NCI-H2171 treated with DMSO at 0.1 percent for 48 hours (cell line): ENCODE results near the gene F13A1.
A peak's percentile ranks its signal among the peaks of the same experiment; 100 is the strongest.

Source experiments
- DNase-seq: peaks from one replicate; lab custom pipeline; 2025; lab: John Stamatoyannopoulos, UW

The F13A1 gene

DNA sequence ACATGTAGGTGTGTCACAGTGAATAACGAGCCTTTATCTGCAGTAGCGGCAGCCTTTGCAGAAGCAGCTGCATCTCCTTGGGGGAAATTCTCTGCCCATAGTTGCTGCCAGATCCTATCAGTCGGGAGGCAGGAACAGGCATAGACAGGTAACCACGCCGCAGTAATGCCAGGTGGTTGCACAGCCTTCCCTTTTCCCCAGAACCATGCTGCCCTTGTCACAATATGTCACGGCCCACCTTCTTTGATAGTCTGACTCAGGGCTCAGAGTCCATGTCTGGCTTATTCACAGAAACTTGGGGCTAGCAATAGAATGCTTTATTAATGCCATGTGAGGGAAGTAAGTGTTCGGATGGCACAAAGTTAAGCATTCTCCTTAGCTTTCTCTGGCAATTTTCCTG, 76.6 kb downstream of the F13A1 start:
- no peak for DNase-seq

DNA sequence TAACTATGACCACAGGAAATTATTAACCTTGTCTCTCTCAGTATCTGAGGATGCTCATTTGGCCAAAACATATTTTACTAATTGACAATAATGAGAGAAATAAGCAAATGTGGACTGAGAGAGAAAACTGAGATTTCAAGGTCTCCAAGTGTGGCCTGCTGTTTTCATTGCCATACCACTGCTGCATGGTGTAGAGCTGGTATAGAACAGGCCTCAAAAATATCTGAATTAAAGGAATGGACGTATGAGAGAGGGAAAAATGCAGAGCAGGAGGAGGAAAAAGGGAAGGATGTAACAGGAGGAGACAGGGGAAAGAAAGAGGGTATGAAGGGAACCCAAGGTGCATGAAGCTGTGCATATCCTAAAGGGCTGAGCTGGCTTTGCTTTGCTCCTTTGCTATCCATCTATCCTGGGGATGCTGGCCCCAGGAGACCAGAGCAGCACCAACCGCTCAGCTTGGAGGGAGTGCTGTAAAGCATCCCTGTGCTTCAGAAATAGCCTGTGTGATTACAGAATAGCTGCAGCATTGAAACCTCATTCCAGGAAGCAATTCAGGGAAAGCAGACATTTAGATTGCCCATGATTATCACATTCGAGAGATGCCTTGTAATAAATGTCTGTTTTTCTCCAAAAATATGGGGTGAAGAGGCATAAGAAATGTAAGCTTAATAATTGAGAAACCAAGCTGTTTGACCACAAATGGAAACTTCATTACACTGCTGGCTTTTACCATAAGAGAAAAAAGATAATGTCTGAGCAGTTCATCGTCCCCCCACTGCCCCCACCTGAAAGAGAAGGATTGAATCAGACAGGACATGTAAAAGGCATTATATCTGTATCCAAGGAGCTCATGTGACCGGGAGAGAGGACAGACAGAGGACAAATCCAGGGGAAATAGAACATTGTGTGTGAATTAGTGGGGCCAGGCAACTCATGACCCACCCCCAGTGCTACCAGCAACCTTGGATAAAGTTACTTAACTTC, 80.6 kb downstream of the F13A1 start:
- DNase-seq = no peak

DNA sequence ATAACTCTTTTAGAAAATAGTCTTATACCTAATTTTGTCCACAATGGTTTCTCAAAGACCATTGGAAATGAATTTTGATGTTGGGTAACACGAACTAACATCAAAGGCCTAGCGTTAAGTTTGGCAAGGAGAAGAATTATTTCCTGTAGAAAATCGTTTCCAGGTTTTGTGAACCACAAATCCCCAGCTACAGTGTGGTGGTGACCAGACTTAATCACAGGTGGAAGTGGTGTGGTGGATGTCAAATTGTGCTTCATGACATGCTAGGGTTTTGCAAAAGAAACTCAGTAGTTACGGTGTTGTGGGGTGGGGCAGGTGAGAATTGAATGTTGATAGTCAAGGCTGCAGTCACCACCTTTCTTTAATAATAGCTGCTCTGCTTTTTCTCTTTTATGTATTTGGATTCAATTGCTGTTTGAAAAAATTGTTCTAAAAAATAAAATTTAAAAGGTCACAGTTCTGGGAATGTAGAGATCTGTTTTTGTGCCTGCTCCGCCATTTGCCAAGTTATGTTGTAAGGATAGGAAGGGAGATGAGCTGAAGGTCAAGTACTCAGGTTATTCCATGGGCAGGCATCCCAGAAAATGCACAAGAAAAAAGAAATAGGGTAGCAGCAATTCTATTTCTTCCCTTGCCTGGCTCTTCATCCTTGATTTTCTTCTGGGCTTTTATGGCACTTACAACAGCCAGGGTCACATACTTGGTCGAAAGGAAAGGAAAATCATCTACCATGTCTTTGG, 83.6 kb downstream of the F13A1 start:
- no peak for DNase-seq

DNA sequence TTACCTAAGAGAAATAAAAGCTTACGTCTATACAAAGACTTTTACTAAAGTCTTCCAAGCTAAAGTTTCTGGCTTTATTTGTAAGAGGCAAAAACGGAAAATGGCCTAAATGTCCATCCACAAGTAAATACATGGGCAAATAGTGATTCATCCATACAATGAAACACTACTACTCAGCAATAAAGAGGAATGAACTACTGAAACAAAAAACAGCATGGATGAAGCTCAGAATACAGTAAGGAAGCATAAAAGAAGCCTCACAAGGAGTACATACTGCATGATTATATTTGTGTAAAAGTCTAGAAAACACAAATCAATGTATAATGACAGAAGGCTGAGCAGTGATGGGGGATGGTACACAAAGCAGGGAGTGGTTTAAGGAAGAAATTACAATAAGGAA, 84.7 kb downstream of the F13A1 start:
- DNase-seq = no peak

DNA sequence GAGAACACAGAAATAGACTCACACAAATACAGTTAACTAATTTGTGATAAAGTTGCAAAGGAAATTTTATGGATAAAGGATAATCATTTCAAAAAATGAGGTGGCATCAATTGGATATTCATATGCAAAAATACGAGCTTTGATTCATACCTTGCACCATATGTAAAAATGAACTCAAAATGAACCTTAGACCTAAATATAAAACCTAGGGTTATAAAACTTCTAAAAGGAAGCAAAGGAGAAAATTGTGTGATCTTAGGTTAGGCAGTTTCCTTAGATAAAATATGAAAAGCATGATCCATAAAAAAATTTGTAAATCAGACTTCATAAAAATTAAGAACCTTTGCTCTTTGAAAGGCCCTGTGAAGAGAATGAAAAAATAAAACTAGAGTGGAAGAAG, 85.5 kb downstream of the F13A1 start:
- no peak for DNase-seq

DNA sequence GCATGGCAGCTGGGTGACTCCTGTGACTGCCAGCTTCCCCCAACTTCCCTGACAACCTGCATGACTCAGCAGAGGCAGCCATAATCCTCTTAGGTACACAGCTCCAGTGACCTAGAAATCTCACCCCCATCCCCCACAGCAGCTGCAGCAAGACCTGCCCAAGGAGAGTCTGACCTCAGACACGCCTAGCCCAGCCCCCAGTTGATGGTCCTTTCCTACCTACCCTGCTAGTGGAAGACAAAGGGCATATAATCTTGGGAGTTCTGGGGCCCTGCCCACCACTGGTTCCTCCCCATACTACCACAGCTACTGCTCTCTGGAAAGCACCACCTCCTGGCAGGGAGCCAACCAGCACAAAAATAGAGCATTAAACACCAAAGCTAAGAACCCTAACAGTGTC, 90.2 kb downstream of the F13A1 start:
- DNase-seq = no peak

DNA sequence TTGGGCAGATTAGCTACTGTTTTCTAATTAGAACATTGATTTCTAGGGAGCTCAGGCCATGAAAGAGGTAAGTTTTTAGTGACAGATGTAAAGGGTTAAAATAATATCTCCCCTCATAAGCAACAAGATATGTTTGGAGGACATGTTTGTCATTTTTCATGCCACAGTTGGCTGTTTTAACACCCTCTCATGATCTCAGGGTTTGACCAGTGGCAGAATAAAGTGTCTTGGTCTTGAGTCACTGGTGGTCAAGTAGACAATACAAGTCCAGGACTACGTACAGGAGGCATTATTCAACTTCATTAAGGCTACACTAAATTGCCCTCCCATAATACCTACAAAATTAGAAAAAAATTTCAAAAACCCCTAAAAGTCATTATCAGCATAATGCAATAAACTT, 92.6 kb downstream of the F13A1 start:
- DNase-seq = no peak

DNA sequence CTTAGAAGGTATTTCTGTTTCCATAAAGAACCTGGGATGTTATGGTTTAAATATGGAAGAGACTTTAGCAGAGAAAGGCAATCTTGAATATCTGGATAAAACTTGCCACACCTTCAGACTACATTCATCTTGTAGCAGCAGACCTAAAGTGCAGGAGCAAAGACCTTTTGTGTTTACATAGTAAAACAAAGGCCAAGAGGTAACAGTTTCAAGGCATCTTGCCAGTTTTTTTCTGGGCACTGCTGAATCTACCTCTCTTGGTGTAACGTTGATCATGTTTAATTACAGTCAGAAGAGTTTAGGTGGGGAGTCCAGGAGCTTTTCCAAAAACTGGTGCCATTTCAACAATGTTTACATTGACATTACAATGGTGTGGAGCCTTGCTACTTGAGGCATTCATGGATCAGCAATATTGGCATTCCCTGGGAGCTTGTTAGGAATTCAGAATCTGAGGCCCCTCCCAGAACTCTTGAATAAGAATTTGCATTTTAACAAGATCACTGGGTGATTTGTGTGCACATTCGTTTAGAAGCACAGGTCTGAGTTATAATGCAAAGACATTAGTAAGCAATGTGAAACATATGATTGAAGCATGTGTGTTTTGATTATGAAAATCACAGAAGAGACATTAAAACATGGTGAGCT, 94.5 kb downstream of the F13A1 start:
- DNase-seq = no peak

DNA sequence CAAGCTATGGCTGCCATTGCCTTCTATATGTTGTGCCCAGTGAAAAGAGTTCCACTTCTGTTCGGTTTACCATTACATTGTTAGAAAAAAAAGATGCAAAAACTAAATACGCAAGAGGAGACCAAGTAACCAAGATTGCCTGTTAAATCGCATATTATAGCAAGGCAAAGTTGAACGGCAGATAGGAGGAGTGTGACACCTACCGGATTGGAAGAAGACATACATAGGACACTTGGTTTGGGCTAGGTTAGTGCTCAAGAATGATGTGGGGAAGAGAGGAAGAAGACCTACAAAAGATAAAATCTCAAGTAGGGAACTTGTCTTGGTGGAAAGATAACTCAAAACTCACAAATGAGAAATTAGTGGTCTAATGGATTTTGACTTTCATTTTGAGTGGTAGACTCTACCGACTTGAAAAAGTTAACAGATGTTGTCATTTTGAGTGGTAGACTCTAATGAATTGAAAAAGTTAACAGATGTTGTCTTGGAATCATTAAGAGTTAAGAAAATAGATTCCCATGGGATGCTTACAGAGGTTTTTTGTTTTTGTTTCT, 95.5 kb downstream of the F13A1 start:
- DNase-seq = peak; percentile 24

DNA sequence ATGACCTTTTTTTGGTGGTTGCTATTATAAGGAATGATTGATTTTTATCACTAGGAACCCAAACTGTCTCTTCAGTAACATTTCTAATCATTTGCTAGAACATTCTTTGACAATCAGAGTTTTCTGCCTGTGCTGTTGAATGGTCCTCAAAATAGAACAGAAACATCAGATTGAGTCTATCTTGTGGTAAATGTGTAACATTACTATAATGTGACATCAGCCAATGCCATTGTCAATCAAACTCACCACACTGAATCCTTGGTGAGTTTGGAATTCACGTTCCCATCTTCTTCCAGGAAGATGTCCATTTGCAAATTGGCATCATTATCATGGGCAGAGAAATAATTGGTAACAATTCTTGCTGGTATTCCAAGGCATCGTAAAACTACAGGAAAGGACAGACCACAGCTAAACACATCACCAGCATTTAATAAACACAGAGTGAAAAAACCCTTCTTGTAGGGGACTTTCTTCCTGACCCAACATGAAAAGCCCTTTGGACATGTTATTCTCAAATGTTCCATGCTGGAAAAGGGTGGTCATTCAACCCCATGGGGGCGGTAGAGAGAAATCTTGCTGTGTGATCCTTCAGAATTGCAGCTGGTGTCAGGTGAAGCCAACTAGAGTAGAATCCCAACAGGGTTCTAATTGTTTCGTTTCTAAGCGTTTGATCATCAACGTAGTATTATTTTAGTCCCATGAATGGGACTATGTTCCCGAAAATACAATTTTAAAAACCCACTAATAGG, 98.5 kb downstream of the F13A1 start:
- no peak for DNase-seq

DNA sequence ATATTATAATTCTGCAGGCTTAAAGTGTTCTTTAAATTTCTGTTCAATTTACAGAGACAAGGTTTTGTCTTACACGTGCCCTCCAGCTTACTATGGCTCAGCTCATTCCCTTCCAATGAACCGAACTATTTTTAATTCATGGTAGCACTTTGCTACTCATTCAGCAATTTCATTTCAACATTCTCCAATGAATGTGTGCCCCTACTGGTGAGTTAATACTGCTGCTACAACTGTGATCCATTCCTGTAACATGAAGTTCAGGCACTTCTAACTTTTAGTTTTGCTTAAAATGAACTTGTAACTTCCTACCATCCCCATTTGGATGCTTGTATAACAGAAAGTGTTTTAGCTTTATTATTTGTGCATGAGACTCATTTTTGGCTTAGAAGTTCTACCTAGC, 99.7 kb downstream of the F13A1 start:
- DNase-seq = no peak

DNA sequence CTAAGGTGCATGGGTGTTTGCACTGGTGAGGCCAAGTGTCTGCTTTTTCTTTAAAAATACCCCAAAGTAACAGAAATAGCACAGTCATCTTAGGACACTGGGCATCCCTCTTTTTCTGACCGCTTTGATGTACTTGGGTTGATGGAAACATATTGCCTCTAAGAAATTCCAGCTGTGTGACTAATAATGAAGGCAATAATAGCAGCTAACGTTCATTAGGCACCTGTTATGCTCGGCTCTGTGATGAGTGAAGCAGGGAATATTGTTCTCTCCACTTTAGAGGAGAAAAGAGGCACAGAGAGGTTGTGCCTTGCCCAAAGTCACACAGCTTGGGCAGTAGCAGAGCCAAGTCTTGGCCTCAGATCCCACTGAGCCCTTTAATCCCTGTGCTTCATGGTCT, 100.7 kb downstream of the F13A1 start:
- no peak for DNase-seq

DNA sequence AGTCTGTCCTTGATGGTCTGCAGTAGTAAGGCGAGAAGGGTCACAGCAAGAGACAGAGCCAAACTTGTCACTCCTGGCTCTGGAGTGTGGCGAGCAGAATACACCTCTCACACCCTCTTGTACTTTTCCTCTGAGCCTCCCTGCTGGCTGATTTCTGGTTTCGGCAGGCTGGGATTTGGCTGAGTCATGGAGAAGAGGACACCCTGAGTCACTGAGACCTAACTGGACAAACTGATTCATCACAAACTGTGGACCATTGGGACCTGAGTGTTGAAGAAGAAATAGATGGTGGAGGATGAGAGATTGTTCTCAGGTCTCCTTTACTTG, 101.7 kb downstream of the F13A1 start:
- DNase-seq = no peak

DNA sequence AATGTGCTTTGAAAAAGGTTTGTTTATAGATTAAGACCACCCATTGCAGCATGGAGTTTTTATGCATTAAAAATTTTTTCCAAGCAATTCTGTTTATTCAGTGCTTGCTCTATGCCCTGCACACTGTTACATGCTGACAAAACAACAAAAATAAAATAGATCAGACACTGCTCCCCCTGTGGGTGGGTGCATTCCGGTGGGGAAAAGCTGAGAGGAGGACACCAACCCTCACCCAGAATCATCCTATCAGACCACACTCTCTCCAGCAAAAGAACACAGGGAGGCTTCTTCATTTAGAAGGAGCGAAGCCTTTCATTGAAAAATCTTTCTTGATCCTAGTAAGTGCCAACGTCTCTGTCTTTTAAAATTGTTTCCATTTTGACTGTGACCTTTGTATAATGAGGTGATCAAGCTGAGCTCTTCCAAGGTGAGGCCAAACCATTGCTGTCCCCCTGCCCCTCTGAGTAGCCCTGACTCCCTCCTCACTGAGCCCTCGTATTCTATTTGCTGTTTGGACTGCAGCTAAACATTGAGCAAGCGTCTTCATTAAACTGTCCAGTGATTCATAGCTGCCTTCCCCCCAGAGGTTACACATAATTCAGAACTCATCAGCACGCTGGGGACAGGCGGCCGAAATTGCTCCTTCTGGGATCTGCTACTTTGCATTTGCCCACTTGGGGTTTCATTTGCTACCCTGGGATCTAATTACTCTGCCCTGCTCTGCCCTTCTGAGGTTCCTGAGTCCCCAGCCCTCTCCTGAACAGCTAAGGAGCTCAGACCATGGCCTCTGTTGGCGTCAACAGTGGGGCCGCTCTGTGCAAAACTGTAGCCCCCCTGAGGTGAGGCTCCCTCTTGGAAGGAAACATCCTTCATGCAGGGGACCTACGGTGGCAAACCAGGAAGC, 102.4 kb downstream of the F13A1 start:
- no peak for DNase-seq

DNA sequence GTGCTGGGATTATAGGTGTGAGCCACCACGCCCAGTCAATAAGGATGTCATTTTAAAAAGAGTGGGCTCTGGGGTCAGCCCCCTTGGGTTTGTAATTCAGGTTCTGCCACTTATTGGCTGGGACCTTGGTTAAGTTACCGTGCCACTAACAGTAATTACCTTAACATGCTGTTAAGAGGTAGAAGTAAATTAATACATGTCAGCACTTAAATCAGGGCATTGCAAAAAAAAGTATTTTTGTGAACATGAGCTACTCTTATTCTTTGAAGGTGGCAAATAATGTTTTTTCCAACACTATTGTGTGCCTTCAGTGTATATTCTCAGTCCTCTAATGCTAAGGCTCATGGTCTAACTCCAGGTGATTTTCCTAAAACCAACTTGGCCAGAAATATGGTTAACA, 109.5 kb downstream of the F13A1 start:
- DNase-seq = no peak

DNA sequence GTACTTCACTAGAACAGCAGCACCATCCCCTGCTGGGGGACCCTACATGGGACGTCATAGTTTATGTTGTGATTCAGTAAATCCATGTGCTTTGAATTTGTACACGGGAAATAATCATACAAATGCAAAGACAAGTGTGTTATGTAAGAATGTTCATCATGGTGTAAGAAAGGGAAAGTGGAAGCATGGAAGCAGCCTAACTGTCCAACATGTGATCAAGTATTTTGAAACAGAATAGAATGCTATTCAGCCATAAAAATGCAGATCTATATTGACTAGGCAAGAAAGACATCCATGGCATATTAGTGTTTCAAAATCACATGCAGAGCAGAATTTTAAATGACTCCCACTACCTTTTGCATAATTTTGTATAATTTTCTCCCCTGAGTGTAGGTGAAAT, 117.6 kb downstream of the F13A1 start:
- no peak for DNase-seq

DNA sequence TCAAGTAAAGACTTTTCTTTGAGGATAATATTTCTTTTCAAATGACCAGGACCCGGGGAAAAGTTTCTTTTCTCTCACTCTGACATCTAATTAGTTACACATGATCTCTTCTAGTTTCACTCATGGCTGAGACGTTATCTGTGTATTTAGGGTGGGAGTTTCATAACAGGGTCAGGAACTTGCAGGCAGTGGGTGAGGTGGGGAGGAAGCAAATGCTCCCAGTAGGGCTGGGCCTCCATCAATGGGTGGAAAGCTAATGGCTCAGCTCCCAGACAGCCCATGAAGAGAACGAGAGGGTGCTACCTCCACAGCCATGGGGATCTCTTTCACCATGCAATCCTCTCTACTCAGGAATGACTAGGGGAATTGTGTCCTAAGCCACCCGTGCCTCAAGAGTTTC, 119.3 kb downstream of the F13A1 start:
- no peak for DNase-seq

DNA sequence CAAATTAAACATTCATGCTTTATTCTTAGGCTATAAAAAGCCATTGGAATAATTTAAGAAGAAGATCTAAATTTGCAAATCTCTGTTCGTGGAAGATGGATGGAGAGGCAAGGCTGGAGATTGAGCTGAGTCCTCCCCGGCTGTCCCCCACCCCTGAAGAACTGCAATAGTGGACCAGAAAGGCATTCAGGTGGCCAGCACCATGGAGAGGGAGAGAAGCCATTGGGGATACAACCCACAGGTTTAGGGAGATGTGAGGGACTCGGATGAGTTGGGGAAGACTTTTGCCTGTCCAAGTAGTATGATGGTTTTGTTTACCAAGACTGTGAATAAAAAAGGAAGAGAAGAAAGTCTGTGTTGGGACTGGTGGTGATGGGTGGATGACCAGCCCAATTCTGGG, 120.8 kb downstream of the F13A1 start:
- no peak for DNase-seq

DNA sequence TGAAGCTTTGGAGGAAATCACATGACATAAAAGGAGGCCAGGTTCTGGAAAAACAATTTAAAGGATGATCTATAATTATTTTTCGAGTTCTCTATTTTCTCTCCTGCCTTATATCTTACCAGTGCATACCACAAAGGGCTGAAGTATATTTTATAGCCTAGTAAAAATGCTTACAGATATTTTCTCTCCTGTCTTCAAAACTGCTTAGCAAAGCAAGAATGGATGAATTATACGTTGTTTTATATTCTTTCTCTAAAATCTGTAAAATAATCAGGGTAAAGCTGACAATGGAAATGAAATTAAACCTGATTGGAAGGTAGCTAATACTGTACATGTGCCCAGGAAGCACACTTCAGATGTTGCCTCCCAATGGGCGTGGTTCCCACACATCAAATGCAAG, 123.7 kb downstream of the F13A1 start:
- no peak for DNase-seq

DNA sequence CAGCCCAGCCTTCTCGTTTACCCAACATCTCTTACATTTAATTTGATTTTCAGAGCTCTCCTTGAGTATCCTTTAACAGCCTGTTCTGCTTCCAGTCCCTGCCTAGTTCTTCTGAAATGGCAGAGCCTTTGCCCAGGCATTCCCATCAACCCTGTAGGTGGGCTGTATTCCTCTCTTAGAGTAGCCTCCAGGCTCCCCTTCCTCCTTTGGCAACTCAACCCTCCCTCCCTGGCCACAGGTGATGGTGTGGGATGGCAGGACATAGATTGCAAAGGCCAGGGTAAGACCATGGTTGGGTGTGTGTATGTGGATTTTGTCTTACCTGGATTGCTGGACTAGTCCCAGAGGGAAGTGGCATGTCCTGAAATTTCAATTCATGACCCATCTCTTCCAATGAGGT, 125.4 kb downstream of the F13A1 start:
- no peak for DNase-seq

DNA sequence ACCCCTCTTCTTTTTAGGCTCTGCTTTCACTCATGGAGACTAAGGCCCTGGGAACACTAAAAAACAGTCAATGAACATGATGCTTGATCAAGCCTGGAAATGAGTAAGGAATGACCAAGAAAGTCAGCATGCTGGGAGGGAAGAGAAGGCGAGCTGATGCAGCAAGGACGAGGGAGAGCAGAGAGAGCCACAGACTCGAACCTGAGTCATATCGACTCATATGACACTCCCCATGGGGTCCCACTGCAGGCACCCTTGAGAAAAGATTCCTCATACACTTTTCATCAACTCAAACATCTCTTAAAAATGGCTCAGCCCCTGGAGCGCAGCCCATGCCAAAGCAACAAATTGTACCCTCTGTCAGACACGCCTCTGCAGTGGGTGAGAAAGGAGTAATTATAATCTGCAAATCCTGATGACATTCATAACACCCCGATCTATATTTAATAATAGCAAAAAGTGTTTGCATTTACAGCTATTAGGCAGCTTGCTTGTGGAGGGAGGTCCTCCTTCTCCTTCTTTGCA, 127.2 kb downstream of the F13A1 start:
- DNase-seq = no peak
